Spinal cord (tissue), 10 donors: ENCODE results near the gene FBXO39. TPM values are rescaled to one million over a fixed set of nuclear protein-coding genes. Genes with fewer than 3 reads are reported as not detected.
"Not testable (repeated sequence)": the region's sequence is repeated elsewhere in the genome, so short reads cannot be mapped to it uniquely, and the experiment has no call there.

Experiments used
- DNase-seq, 6 donors: peaks; one replicate each; pipeline versions ENCODE4 v3.0.0 to v3.0.0-alpha.2; 2013 to 2015; ENCODE audit warnings: low spot score in 6 of 6, low read depth in 4 of 6
- H3K27ac ChIP-seq: one replicate; pipeline ENCODE4 v1.5.1; 2013; ENCODE audit warnings: low read depth, low read length, control low read depth
- H3K27me3 ChIP-seq: one replicate; pipeline ENCODE4 v1.6.1; 2013; ENCODE audit warnings: low read length; ENCODE audit not compliant: control insufficient read depth, insufficient read depth
- H3K36me3 ChIP-seq: one replicate; pipeline ENCODE4 v1.6.1; 2013; ENCODE audit warnings: low read length; ENCODE audit not compliant: control insufficient read depth, insufficient read depth
- H3K4me1 ChIP-seq: one replicate; pipeline ENCODE4 v1.6.1; 2013; ENCODE audit warnings: low read length; ENCODE audit not compliant: control insufficient read depth, insufficient read depth
- H3K4me3 ChIP-seq: one replicate; pipeline ENCODE4 v1.5.1; 2013; ENCODE audit warnings: low read depth, low read length, control low read depth
- H3K9me3 ChIP-seq: one replicate; pipeline ENCODE4 v1.6.1; 2013; ENCODE audit warnings: low read length; ENCODE audit not compliant: control insufficient read depth, insufficient read depth
- WGBS: methylation state at CpG from one replicate; pipeline ENCODE4 v1.1.5; 2013; ENCODE audit warnings: missing lambda C conversion rate; ENCODE audit not compliant: insufficient coverage; 5-methylcytosine and 5-hydroxymethylcytosine counted together
- polyA plus RNA-seq, 2 donors: library from polyadenylated mRNA; unstranded; fragments of 120-200 nt; gene quantifications; one replicate each; pipeline ENCODE4 v1.2.1, GENCODE V29; 2013; ENCODE audit not compliant: insufficient read length in 2 of 2
- total RNA-seq, 2 donors: library from RNA; depleted of rRNA in 1 of 2; stranded (reverse); fragments of 120-200 nt in 1 of 2; fragments of >200 nt in 1 of 2; gene quantifications; one replicate each; pipeline versions ENCODE4 v1.2.3 to v1.2.4, GENCODE V29; 2013 to 2014
- donor health status: healthy.

Gene FBXO39
- total and polyA plus RNA-seq, 4 donors, result 0.33 to 0.63 TPM; not detected in 2

DNA sequence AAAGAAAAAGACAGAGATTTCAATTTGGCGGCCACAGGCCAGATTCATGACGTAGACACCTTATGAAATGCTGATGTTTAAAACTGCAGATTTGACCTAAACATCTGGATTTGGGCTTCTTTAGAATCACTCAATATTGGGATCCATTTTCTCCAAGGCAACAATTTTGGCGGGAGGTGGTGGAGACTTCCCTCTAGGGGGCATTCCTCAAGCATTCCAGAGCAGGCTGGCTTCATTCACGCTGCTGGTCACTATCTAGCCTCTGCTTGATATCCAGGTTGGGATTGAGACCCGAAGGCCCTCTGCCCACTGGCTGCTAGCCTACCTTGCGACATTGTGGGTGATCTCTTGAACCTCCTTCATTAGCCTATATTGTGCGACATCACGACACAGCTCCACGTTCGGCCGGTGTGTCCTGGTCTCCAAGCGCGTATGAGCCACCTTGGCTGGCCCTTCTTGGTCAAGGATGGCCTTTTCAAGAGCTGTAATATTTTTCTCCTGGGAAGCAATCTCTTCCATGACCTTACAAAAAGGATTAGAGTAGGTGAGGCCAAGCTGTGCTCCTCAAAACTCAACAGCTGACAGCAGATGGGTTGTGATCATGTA, 24.5 kb downstream of the FBXO39 start:
- H3K27me3 ChIP-seq, result no peaks in the 10 kb centered on the region
- H3K9me3 ChIP-seq, result no peaks in the 10 kb centered on the region
- H3K4me1 ChIP-seq, result no peaks in the 10 kb centered on the region
- H3K36me3 ChIP-seq, result no peaks in the 10 kb centered on the region
- no peak overlapping the region for H3K4me3 ChIP-seq
- H3K27ac ChIP-seq, result no peak overlapping the region
- 78% methylated on average over 8 of the region's 13 CpGs for WGBS
- DNase-seq, result no peak

DNA sequence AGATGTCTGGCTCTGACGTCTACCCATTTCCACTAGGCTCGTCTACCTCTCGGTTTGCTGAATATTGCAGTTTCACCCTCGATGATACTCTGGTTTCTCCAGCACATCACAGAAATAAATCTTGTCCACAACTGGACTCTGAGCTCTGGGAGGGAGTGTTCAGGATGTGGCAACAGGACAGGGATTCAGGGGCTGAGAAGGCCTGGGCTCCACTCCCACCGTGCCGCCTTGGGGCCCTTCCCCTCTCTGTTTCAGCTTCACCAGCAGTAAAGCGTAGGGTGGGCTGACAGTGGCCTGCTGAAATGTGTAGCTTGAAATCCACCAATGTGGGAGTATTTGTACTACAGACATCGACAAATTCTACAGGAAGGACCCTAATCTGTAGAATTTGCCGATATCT, 35.5 kb downstream of the FBXO39 start:
- WGBS, result 40% methylated on average over 1 of the region's 9 CpGs
- no peaks in the 10 kb centered on the region for H3K9me3 ChIP-seq
- no peak overlapping the region for H3K4me3 ChIP-seq
- no peak overlapping the region for H3K27ac ChIP-seq
- peaks cover 3% of the 10 kb centered on the region for H3K27me3 ChIP-seq
- DNase-seq, result no peak
- no peaks in the 10 kb centered on the region for H3K36me3 ChIP-seq
- H3K4me1 ChIP-seq, result no peaks in the 10 kb centered on the region

DNA sequence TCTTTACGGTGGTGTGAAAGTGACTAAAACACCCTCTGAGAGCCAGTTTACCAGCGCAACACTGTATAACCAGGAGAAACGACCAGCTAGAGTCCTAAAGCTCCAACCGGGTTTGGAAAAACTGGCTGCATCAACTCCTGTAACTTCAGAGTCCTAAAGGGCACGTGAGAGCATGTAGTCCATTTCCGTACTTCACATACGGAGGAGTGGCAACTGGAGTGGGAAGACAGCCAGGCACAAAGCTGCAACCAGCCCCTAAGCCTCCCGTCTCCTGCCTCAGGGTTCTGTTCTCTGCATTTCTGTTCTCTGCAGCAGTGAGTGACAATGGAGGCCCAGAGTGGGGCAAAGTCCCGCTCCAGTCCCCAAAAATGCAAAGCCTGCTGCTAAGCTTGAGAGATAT, 36.3 kb downstream of the FBXO39 start:
- peaks cover 3% of the 10 kb centered on the region for H3K27me3 ChIP-seq
- 72% methylated on average over 9 of the region's 9 CpGs for WGBS
- H3K4me1 ChIP-seq, result no peaks in the 10 kb centered on the region
- no peak overlapping the region for H3K4me3 ChIP-seq
- H3K27ac ChIP-seq, result no peak overlapping the region
- H3K9me3 ChIP-seq, result no peaks in the 10 kb centered on the region
- DNase-seq, result no peak
- no peaks in the 10 kb centered on the region for H3K36me3 ChIP-seq

DNA sequence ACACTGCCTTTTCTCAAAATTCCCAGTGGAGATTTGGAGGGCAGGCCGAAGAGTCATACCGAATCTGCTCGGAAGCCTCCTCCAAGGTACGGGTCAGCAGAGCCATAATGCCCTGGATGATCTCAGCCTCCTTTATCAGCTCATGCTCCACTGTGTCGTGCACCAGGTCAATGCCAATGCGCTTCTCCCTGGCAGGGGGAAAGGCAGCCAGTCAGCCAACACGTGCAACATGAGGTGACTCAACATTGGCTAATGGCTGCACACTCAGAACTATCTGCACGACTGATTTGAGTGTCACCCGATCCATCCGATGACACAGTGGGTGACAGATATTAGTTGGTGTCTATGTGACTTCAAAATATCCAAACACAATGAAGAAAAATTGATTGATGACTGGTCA, 39.8 kb downstream of the FBXO39 start:
- 84% methylated on average over 7 of the region's 10 CpGs for WGBS
- no peak overlapping the region for H3K4me3 ChIP-seq
- H3K27ac ChIP-seq, result no peak overlapping the region
- H3K36me3 ChIP-seq, result no peaks in the 10 kb centered on the region
- peaks cover 3% of the 10 kb centered on the region for H3K27me3 ChIP-seq
- no peaks in the 10 kb centered on the region for H3K4me1 ChIP-seq
- DNase-seq, result no peak
- H3K9me3 ChIP-seq, result no peaks in the 10 kb centered on the region

DNA sequence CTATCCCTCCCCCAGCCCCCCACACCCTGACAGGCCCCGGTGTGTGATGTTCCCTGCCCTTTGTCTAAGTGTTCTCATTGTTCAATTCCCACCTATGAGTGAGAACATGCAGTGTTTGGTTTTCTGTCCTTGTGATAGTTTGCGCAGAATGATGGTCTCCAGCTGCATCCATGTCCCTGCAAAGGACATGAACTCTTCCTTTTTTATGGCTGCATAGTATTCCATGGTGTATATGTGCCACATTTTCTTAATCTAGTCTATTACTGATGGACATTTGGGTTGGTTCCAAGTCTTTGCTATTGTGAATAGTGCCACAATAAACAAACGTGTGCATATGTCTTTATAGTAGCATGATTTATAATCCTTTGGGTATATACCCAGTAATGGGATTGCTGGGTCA, 40.4 kb downstream of the FBXO39 start:
- not testable (repeated sequence) for H3K27ac ChIP-seq, H3K4me3 ChIP-seq, H3K36me3 ChIP-seq, H3K4me1 ChIP-seq, H3K27me3 ChIP-seq, DNase-seq, H3K9me3 ChIP-seq
- WGBS, result no CpG with 5 or more reads among the region's 3 CpGs

DNA sequence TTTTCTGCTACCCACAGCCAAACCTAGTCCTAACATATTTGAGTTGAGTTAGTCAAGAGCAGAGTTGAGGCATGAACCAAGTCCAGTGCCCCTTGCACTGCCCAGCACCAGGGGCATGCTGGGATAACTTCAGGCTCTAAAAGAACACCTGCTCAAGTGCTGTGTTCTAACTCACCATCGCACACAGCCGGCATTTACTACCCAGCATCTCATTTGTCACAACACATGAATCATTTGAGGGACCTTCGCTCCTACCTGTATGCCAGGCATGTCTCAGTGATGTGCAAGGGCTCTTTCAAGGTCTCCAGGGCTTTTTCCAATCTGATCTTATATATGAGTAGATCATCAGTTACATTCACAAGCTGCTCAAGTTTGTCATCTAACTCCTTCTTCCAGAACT, 42.9 kb downstream of the FBXO39 start:
- WGBS, result 86% methylated on average over 2 of the region's 3 CpGs

DNA sequence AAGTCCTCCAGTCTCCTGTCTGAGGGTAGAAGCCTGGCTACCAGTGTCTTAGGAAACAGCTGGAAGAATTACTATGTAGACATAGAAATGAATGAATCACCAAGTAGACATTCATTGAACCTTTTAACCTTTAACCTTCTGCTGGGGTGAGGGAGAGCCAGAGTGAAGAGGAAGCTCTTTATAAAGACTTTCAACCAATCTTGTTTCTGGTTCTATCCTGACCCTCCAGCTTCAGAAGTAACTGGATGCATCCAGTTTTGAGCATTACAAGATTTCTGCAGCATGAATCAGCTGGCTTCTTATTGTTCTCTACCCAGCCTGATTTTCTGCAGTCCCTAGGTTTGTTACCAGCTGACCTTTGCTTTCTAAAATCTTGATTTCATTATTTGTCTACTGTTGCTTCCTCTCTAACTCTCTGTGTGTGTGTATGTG, 47.0 kb downstream of the FBXO39 start:
- no peaks in the 10 kb centered on the region for H3K9me3 ChIP-seq
- no peaks in the 10 kb centered on the region for H3K4me1 ChIP-seq
- H3K27ac ChIP-seq, result no peak overlapping the region

More for the DNA sequence above, 42.9 kb downstream of the FBXO39 start:
- H3K9me3 ChIP-seq, result no peaks in the 10 kb centered on the region
- no peaks in the 10 kb centered on the region for H3K36me3 ChIP-seq
- no peak overlapping the region for H3K27ac ChIP-seq
- no peaks in the 10 kb centered on the region for H3K4me1 ChIP-seq
- H3K4me3 ChIP-seq, result no peak overlapping the region
- H3K27me3 ChIP-seq, result no peaks in the 10 kb centered on the region
- no peak for DNase-seq

DNA sequence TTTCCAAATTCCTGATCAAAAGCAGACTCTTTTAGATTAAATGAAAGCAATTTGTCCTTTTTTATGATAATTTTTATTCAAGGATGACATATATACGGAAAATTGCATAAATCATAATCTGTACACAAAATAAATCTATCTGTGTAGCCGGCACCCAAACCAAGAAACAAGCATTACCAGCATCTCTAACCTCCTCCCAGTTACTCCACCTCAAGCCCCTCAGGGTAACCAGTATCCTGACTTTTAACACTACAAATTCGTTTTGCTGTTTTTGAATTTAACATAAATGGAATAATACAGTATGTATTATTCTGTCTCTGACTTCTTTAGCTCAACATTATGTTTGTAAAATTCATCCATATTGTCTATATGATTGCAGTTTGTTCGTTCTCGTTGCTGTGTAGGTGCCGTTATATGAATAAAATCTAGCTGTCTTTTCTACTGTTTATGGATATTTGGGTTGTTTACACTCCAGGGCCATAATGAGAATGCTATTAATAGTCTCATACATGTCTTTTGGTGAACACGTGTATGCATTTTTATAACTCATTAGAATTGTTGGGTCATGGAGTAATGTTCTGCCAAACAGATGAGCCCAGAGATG, 54.5 kb downstream of the FBXO39 start:
- WGBS, result no CpG with 5 or more reads among the region's 7 CpGs
- Histone ChIP-seq H3K4me3 (no peak overlapping the region), H3K9me3 (no peaks in the 10 kb centered on the region), H3K36me3 (no peaks in the 10 kb centered on the region), H3K4me1 (peaks cover 9% of the 10 kb centered on the region), H3K27ac (no peak overlapping the region), H3K27me3 (peaks cover 21% of the 10 kb centered on the region)
- no peak for DNase-seq

More for the DNA sequence above, 47.0 kb downstream of the FBXO39 start:
- no peak for DNase-seq
- Histone ChIP-seq H3K27me3 (no peaks in the 10 kb centered on the region), H3K36me3 (no peaks in the 10 kb centered on the region), H3K4me3 (no peak overlapping the region)

DNA sequence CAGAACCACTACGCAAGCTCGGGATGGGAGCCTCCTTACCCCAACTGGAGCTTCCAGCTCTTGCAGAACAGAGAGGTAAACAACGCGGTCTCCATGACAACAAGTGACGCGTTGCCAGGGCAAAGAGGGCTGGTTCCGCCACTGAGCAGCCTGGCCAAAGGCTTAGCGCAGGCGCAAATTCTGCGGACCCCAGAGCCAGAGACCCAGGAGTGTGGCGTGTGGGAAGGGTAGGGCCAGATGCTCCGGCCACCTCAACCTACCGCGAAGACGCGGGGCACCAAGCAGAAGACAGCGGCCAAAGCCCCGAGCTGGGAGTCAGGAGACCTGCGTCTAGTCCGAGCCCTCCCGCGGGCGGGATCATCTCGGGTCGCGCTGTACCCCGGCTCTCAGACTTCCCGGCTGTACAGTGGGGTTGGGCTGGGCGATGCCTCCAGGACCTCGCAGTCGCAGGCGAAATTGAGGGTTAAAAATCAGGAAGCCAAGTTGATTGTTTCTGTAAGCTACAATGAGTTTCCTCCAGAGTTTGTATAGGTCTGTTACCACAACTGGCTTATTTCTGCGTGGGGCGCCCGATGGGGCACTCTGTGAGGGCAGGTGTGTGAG, 55.7 kb downstream of the FBXO39 start, which contains the start of gene TEKT1:
TSS of gene TEKT1 (minus strand) at position 69 of the 603 bp plus-strand sequence. CDS start 1,353 bp downstream, outside the sequence.
- peak within 1 kb of the TSS; percentile 27 for H3K4me3 ChIP-seq
- no peaks in the 10 kb centered on the region for H3K9me3 ChIP-seq
- DNase-seq, result peak; percentile 52 to 96 (median 81)
- peaks cover 9% of the 10 kb centered on the region for H3K4me1 ChIP-seq
- H3K36me3 ChIP-seq, result no peaks in the 10 kb centered on the region
- 1% methylated on average over 35 of the region's 35 CpGs for WGBS
- H3K27me3 ChIP-seq, result peaks cover 27% of the 10 kb centered on the region
- no peak within 1 kb of the TSS for H3K27ac ChIP-seq
